Globus pallidus (tissue), 1 donor: ENCODE data around the gene THG1L.
"Not testable (repeated sequence)": the region's sequence is repeated elsewhere in the genome, so short reads cannot be mapped to it uniquely, and the experiment has no call there.

ENCODE experiments used
- DNase-seq: peaks from one replicate; pipeline ENCODE4 v3.0.0-alpha.2; 2015; ENCODE audit warnings: low spot score

The THG1L gene

DNA sequence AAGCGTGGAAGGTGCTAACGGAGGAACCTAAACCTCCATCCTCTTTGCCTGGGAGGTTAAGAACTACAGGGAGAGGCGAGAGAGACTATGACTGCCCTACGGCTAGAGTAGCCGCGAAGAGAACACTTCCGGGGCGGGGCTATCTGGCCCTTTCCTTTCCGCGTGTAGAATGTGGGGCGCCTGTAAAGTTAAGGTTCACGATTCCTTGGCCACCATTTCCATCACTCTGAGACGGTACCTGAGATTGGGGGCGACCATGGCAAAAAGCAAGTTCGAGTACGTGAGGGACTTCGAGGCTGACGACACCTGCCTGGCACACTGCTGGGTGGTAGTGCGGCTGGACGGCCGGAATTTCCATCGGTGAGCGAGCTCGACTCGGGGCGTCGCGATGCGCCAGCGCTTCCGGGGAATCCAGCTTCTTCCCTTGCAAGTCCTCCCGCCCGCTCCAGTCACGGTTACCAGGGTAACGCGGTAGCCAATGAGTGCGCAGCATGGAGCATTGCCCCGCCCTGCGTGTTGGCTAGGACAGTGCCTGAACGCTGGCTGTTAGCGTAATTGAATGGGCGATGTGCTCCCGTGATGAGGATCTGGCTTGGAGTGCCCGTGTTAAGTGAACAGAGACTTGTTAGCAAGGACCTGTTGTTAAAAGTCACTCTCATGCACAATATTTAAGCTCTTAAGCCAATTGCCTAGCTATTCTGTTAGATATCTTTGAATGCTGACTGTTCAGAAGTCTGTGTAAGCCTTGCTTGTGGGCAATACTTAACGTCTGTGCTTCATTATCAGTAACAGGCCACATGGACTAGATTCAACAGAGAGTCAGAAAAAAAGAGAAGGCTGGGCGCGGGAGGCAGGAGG lies at the start of gene THG1L:
TSS of gene THG1L (plus strand) at position 149 of the 858 bp plus-strand sequence. CDS start at position 170, 21 bp downstream.
- peak; percentile 98 for DNase-seq

DNA sequence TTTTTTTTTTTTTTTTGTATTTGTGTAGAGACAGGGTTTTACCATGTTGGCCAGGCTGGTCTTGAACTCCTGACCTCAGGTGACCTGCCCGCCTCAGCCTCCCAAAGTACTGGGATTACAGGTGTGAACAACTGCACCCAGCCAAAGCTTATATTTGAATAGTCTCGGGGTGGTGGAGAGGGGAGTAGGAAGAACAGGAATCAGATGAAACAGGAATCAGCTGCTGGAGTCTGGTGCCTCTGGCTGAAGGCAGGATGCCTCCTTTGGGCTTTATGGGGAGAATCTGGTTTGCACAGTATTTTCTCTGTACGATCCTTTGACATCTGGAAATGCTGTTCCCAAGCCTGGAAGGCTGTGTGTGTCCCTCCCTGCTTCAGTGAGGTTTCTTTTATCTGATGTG lies 49.0 kb upstream of the THG1L start:
- DNase-seq: no peak

DNA sequence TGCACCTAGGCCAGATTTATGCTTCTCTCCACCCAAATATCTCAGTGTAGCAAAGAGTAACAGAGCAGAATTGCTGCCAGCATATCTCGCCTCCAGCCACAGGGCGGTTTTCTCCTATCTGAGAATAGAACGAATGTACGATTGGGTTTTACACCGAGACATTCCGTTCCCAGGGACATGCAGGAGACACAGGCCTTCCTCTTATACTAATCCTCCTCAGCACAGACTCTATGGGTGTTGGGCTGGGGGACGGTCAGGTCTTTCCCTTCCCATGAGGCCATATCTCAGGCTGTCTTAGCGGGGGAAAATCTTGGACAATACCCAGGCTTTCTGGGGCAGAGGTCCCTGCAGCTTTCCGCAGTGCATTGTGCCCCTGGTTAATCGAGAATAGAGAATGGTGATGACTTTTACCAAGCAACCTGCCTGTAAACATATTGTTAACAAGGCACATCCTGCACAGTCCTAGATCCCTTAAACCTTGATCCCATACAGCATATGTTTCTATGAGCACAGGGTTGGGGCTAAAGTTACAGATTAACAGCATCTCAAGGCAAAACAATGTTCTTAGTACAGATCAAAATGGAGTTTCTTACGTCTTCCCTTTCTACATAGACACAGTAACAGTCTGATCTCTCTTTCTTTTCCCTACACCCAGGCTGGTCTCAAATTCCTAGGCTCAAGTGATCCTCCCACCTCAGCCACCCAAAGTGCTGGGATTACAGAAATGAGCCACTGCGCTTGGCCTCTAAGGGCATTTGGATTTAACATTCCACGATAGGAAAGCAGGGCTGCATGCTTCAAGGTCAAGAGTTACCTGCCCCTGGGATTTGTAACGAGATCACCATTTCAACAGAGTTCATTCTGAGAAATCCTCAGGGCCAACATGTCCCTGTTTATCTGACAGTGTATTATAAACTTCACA lies 44.7 kb upstream of the THG1L start:
- DNase-seq: not testable (repeated sequence)

DNA sequence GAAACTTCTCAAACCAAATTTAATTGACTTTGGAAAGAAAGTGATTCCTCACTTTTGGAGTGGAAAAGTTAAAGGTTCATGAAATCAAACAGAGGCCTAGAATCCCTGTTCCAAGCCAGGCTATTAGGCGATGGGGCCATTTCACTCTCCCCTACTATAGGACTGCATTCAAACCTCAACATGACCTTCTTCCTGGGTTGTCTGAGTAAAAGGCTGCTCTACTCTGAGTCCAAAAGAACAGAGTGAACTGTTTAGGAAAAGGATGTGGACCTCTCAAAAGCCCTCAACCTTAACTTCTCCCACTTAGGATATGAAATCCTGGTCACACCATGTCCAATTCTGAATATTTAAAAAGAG lies 44.0 kb upstream of the THG1L start:
- no peak for DNase-seq

DNA sequence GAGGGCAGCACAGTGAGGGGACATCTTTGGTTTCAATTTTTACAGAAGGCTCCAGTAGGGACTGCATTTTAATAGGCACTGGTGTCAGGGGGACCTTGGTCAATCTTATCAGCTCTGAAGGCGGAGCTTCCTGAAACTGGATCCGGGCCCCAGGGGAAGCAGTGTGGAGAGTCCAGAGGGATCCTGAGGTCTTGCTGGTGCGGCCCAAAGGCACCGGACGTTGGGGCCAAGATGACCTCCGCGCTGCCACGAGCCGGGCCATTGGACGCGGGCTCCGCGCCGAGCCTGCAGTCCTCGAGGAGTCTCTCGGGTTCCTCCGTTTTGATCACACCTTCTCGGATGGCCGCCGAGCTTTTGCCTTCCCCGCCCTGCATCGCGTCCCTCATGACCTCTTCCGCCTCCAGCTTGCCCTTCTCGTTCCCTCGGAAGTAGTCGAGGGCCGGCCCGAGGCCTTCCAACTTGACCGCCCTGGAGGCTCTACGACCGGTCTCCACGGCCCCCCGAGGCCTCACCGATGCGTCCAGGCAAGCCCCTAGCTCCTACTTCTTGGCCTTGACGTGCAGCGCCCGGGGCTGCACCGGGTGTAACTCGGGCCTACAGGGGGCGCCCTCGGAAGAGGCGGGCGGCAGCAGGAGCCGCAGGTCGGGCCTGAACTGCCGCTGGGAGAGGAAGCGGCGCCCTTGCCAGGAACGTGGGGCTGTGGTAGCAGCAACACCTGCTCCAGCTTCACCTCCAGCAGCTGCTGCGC lies 41.1 kb upstream of the THG1L start:
- no peak for DNase-seq

DNA sequence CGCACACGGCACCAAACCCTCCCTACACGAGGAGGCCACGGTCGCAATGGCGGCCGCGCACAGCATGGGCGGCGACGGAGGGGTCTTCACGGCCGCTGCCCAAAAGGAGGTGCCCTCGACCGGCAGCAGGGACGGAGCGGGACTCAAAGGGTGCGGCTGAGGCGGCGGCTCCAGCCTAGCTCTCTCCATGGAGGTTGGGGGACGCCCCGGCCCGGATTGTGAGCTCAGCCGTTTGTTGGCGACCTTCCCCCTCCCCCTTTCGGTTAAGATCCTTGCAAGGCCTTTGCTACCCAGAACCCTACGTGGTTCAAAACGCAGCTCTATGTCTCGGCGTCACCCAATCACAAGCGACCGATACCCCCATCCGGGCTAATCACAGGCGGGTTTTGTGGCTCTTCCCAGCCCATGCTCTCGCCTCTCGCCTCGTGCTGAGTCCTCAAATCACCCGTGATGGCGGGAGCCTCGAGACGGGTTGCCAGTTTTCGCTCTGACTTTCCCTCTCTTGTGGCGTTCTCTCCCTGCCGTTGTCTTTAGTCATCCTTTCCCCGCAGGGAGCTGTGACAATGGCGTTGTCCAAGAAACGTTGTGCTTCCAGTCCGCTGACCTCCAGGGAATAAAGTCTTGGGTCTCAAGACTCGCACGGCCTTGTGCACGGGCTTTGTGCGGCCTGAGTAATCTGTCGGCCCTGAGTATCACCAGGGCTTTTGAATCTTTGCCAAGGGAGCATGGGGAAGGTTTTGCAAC lies 40.4 kb upstream of the THG1L start:
- DNase-seq: no peak

DNA sequence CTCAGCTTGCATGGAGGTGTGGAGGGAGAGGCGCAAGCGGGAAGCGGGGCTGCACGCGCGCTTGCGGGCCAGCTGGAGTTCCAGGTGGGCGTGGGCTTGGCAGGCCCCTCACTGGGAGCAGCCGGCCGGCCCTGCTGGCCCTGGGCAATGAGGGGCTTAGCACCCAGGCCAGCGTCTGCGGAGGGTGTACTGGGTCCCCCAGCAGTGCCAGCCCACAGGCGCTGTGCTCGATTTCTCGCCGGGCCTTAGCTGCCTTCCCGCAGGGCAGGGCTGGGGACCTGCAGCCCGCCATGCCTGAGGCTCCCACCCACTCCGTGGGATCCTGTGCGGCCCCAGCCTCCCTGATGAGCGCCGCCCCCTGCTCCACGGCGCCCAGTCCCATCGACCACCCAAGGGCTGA lies 37.4 kb upstream of the THG1L start:
- DNase-seq: not testable (repeated sequence)

DNA sequence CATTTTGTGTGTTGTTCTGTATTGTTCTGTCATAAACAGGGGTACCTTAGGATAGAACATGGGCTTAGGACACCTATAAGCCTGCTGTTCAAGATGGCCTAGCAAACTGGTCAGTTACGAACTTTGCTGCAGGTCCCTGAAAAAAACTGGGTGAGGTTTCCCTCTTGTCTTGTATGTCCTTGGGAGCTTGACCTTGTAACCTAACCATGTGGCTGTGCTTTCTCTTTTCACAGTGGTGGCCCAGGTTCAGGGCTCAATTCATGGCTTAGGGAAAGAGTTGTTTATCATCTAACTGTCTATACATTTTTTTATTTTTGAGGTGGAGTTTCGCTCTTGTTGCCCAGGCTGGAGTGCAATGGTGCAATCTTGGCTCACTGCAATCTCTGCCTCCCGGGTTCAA lies 35.1 kb upstream of the THG1L start:
- not testable (repeated sequence) for DNase-seq

DNA sequence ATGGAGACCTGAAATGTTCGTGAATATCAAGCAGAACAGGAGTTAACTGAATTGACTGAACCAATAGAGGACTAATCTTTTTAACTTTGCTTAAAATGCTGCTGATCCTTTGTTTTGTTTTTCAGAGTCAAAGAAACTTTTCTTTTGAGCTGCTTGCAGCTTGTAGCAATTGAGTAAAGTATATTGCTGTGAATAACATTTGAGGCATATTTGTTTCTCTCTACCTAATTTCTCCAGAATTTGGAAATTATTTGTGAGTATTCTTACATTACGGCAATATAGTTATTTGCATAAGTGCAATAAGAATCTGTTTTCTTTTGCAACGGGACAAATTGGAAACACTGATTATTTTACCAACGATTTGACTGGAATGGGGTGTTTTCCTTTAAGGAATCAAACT lies 32.5 kb upstream of the THG1L start:
- not testable (repeated sequence) for DNase-seq

DNA sequence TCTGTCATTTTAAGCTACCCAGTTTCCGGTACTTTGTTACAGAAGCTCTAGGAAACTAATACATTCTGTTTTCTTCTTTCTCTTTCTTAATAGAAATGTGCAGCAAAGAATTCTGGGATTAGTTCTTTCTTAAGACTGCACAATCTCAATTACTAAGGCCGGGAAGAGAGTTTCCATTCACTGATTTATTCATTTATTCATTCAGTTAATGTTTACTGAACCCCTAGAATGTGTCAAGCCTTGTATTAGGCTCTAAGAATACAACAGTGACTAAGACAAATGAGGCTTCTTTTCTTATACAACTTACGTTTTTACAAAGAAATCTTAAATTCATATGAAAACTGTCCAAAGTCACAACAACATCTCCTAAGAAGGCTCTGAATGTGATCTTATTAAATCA lies 27.5 kb upstream of the THG1L start:
- DNase-seq: no peak

DNA sequence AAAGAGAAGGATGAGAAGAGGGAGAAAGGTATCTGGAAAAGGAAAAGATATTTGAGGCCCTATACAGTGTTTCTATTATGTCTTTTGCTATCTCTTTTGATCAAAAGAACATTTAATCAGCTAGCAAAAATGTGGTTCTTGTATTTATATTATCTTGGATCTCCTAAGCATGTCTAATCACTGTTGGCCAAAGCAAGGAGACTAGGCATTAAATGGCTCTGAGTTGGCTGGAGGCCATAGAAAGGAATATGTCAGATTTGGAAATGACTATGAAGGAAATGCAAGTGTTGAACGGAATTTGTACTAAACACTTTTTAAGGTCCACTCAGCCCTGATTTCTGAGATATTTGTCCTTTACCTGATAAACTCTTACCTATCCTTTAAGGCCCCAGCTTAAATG lies 22.4 kb upstream of the THG1L start:
- DNase-seq: no peak

DNA sequence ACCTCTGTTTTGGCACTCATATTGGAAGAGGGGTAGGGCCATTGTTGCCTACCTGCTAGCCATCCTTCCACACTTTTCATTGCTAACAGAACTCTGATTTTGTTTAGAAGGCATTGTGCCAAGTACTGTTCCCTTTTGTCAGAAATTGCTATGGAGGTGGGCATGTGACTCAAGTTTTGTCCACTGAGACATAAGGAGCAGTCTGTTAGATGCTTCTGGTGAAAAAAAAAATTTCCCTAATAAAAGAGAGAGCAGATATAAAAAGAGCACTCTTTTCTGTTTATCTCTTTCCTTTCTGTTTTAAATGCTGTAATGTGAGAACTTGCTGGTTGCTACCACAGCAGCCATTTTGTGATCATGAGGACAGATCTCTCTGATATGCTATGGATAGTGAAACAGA lies 21.9 kb upstream of the THG1L start:
- DNase-seq: no peak

DNA sequence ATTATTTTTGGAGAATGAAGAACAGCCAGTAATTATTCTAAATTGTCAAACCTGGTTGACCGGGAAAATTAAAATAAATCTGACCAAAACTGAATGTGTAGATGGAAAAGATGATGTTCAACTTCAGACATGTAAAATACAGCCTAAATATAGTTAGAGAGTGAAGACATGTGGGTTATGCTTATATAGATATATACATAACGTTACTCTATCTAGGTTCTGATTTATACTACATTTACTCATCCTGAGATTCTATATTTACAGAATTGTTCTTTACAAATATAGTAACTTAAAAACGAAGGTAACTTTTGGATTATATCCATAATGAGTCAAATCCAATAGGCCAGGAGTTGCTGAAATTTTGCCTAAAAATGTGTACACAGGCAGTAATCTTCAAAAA lies 20.8 kb upstream of the THG1L start:
- DNase-seq: no peak

DNA sequence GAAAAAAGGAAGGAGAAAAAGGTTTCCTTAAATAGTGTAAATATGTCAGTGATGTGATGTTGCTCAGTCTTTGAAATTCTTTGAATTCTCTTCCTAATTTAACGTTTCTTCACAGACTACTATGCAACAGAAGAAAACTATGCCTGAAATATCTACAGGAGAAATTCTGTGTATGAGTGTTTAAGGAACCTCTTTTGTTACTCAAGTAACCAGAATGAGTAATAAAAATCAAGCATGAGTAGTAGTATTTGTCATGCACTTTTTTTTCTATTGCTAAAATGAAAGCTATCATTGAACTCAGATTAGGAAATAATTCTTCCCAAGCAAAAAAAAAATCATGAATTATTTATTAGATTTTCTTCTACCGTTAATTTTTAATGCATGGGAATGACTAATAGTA lies 20.3 kb upstream of the THG1L start:
- DNase-seq: no peak

DNA sequence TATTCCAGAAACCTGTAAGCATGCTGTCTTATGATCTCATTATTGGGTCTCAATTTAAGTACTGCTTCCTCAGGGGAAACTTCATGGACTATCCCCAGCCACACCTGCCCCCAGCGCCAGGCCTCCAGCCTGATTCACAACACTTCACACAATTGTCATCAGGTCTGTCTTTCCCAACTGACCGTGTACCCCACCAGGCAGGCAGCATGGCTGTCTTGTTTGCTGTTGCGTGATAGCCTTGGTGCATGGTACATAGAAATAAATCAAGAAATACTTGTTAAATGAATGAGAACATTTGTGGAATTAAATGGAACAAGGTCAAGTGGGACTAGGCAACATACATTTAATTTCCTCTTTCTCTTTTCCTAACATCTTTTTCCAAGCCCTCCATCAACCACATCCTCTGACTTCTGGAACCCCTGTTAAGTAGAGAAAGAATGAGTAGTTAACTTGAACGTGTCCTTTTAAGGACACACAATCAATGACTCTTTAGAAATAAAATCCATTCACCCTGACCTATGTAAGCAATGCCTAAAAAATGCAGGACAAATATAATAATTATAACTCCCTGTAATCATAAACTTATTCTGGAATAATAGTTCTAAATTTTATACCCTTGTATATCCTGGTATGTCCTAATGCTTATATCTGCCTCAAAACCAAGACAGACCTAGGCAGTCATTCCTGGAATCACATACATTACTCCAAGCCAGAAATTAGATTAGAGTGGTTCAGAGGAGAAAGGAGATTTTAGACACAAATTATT lies 17.2 kb upstream of the THG1L start:
- no peak for DNase-seq

DNA sequence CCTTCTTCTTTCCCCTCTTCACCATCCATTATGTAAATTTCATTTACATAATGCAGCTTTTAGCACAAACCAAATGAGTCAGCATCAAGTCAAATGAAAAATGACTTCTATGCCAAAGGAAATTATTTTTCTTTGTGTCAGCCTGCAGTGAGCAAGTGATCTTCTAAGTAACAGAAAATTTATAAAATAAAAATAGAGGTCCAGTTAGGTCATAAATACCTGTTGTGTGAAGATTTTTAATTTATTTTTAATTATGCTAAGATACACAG lies 16.7 kb upstream of the THG1L start:
- no peak for DNase-seq

DNA sequence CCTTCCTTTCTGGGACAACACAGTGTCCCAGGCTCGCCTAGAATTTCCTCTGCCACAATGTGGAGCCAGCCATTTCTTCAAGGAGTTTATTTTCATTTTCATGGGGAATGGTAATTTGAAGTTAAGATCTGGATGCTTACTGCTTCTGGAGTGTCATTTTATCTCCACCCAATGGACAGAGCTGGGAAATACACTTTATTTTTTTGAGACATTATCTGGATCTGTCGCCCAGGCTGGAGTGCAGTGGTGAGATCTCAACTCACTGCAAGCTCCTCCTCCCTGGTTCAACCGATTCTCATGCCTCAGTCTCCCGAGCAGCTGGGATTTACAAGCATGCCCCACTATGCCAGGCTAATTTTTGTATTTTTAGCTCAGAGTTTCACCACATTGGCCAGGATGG lies 12.7 kb upstream of the THG1L start:
- DNase-seq: peak; percentile 83

DNA sequence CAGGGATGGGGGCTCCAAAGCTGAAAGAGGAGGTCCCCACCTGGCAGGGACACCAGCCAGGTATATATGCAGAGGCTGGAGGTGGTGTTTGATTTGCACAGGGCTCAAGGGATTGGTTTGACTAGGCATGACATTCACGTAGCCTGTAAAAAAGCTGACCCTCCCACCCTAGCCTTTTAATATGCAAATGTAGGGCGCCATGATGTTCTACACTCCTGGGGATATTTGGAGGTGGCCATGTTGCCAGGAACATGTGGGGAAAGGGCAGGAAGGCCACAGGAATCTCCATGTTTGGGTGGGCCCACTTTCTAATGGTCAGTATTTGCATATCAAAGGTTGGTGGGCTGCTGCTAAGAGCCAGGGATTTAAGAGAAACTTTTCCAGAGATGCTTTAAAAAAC lies 12.0 kb upstream of the THG1L start:
- DNase-seq: no peak

DNA sequence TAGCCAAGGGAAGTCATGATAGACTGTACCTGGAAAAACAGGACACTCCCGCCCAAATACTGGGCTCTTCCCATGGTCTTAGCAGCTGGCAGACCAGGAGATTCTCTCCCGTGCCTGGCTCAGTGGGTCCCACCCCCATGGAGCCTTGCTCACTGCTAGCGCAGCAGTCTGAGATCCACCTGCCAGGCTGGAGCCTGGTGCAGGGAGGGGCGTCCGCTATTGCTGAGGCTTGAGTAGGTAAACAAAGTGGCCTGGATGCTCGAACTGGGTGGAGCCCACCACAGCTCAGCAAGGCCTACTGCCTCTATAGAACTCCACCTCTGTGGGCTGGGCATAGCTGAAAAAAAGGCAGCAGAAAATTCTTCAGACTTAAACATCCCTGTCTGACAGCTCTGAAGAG lies 10.1 kb upstream of the THG1L start:
- DNase-seq: no peak

DNA sequence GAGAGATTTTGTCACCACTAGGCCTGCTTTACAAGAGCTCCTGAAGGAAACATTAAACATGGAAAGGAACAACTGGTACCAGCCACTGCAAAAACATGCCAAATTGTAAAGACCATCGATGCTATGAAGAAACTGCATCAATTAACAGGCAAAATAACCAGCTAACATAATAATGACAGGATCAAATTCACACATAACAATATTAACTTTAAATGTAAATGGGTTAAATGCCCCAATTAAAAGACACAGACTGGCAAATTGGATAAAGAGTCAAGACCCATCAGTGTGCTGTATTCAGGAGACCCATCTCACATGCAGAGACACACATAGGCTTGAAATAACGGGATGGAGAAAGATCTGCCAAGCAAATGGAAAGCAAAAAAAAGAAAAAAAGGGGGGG lies 8.3 kb upstream of the THG1L start:
- not testable (repeated sequence) for DNase-seq

DNA sequence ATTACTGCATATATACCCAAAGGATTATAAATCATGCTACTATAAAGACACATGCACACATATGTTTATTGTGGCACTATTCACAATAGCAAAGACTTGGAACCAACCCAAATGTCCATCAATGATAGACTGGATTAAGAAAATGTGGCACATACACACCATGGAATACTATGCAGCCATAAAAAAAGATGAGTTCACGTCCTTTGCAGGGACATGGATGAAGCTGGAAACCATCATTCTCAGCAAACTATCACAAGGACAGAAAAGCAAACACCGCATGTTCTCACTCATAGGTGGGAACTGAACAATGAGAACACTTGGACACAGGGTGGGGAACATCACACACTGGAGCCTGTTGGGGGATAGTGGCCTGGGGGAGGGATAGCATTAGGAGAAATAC lies 4.6 kb upstream of the THG1L start:
- not testable (repeated sequence) for DNase-seq
